GM23338 (cell line): ENCODE measurements around the gene KIF2C.

Experiments used
- CTCF ChIP-seq, 2 experiments: fragments of 200-600 bp in 1 of 2; sonication (generic) in 1 of 2; conservative IDR thresholded peaks; 2 replicates each; pipeline versions ENCODE4 v1.5.1 to v1.6.1; 2016 to 2017; ENCODE audit warnings: antibody characterized with exemption in 2 of 2, low read depth in 2 of 2, mild to moderate bottlenecking in 2 of 2, moderate library complexity in 1 of 2
- ETS1 ChIP-seq: IDR thresholded peaks from 2 replicates; pipeline ENCODE4 v1.6.1; 2016; ENCODE audit warnings: antibody characterized with exemption
- EZH2phosphoT487 ChIP-seq: fragments of 200-600 bp; sonication (generic); IDR thresholded peaks from one replicate; pipeline ENCODE4 v1.8.1; 2018; ENCODE audit warnings: antibody characterized with exemption; ENCODE audit not compliant: unreplicated experiment
- NANOG ChIP-seq: IDR thresholded peaks from 2 replicates; pipeline ENCODE4 v1.6.1; 2016; ENCODE audit warnings: antibody characterized with exemption, borderline replicate concordance
- POLR2AphosphoS5 ChIP-seq: IDR thresholded peaks from 2 replicates; pipeline ENCODE4 v1.6.1; 2016; ENCODE audit warnings: antibody characterized with exemption, low read depth
- REST ChIP-seq: IDR thresholded peaks from one replicate; pipeline ENCODE4 v1.6.1; 2018; ENCODE audit warnings: antibody characterized with exemption; ENCODE audit not compliant: unreplicated experiment

GRCh38 chr1:44801491-44802305 lies 62.1 kb downstream of the KIF2C start:
- no peak for TF ChIP-seq POLR2AphosphoS5
- TF ChIP-seq CTCF (conservative IDR thresholded peaks at IDR 0.05; ENCODE audit: low read depth in 2 of 2), result no peak
- no peak for TF ChIP-seq NANOG
- TF ChIP-seq EZH2phosphoT487, result no peak
- TF ChIP-seq REST, result no peak
- no peak for TF ChIP-seq ETS1
